Stimulated activated CD8-positive, alpha-beta memory T cell treated with anti-CD3 and anti-CD28 coated beads, Interleukin-15, amount 100 ng/mL, for 1 hour (primary cell): ENCODE results near the gene VPS35L.
"Not testable (repeated sequence)": the region's sequence is repeated elsewhere in the genome, so short reads cannot be mapped to it uniquely, and the experiment has no call there.

Source experiments
- DNase-seq: peaks from one replicate; pipeline ENCODE4 v3.0.0-alpha.2; 2020; ENCODE audit warnings: low read depth

Gene VPS35L

DNA sequence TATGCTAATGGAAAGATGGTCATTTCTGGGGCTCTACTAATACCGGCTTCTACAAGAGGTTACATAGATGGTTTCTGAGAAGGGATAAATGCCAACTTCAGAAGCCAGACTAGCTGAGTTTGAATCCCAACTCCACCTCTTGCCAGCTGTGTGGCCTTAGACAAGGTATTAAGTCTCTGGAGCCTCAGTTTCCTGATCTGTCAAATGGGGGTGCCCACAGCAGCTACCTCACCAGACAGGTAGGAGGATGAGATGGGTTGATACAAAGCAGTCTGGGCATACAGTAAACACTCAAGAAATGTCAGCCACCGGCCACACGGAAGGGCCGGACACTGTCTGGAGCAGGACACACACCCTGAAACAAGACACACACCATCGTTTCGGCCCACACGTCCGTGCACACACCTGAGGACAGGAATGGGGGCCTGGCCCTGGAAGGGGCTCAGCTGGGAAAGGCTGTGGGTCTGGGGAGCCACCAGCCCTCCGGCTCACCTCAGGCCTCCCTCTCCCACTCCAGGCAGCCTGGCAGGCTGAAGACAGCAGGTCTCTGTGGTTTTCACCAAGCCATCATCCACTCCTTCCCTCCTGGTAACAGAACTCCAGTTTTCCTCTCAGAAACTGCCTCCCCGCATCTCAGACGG, 157.0 kb downstream of the VPS35L start:
- DNase-seq: no peak

DNA sequence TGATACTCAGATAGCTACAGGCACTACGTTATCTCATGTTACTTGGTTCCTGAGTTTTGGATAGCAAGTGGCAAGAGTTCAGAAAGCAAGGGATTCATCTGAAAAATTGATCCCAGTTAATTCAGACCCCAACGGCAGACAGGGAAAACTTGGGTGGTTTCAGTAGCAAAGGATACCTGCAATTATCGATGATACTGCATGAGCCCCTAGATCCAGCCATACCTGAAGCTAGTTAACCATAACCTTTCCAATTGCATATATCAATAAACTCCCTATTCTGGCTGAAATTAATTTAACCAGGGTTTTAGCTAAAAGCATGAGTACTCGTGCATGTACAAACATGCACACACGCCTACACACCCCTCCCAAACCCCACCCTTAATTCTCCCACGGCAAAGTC, 158.2 kb downstream of the VPS35L start:
- DNase-seq: no peak

DNA sequence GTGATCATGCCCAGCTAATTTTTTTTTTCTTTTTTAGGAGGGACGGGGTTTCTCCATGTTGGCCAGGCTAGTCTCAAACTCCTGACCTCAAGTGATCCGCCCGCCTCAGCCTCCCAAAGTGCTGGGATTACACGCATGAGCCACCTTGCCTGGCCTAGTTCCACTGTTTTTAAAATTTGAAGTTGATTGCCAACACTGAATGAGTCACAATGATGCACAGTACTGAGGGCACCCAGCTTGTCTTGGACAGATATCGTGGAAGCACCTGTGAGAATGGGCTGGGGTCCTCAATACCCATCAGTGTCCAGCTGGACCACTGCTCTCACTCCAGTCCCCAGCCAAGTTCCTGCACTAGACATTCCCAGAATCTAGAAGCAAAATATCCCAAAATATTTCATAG, 160.1 kb downstream of the VPS35L start:
- no peak for DNase-seq

DNA sequence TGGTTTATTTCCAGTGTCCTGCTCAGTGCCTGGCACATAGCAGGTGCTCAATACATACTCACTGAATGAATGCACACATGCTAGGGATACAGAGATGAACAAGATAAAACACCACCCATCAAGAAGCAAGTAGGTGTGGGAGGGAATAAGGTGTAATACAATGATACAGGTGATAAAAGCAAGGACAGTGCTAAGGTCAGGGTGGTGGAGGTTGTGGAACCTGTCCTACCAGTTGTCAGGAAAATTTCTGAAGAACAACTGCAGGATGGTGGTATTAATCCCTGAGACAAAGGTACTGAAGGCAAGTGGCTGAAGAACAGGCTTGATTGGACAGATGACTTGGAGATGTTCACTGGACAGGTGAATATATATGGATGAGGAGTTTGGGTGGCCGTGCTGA, 160.7 kb downstream of the VPS35L start:
- DNase-seq: no peak

DNA sequence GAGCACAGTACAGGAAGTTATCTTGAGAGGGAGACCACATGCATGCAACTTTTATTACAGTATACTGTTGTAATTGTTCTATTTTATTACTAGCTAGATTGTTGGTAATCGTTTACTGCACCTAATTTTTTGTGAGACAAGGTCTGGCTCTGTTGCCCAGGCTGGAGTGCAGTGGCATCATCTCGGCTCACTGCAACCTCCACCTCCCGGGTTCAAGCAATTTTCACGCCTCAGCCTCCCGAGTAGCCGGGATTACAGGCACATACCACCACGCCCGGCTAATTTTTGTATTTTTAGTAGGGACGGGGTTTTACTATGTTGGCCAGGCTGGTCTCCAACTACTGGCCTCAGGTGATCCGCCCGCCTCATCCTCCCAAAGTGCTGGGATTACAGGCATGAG, 161.2 kb downstream of the VPS35L start:
- DNase-seq: not testable (repeated sequence)

DNA sequence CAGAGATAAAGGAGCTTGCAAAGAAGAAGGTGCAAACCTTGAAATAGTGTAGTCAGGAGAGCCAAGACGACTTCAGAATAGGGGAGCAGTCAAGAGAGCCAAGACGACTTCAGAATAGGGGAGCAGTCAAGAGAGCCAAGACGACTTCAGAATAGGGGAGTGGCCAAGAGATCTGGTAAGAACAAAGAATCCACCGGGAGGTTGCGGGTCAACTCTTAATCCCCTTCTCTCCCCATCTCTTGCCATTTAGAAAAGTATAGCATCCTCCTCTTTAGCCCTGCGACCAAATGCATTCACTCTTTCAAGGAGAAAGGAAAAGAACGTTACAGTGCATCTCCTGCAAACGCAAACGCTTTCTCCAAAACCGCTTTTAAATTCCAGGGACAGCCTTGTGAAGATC, 161.8 kb downstream of the VPS35L start:
- no peak for DNase-seq

DNA sequence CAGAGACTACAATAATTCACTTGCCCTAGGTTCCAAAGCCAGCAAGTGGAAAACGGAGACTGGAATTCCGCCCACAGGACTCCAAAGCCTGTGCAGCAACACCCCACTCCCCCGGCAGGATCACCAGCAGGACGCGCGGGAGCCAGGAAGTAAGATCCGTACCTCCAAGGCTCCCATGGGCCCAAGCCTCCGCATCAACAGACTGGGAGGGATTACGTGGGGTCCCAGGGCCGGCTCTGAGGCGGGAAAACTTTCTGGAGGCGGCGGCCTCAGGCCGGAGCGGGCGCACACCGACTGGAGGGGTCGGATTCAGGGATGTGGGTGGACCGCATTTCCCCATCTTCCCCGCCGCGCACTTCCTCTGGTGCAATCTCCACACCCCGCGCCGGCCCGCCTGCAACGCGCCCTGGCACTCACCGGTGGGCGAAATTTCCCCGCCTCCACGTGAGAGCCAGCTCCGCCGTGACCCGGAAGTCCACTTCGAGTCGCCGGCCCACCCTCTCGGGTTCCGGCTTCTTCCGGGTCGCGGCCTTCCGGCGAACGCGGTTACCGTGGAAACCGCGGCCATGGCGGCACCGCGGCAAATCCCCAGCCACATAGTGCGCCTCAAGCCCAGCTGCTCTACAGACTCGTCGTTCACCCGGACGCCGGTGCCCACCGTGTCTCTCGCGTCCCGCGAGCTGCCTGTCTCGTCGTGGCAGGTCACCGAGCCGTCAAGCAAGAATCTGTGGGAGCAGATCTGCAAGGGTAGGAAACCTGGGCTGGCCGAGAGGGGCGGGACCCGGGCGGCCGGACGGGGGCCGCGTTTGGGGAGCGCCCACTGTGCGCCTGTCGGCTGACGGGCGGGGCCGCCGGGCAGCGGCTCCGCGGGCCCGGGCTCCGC, 162.5 kb downstream of the VPS35L start, which contains the start of the genes IQCK and KNOP1:
IQCK (plus strand) TSS at position 531 of the 883 bp plus-strand sequence; CDS start at position 567, 36 bp downstream.
KNOP1 (minus strand) TSS at position 487 of the 883 bp plus-strand sequence. CDS start 3,192 bp downstream, outside the sequence.
- peak; percentile 72 for DNase-seq

DNA sequence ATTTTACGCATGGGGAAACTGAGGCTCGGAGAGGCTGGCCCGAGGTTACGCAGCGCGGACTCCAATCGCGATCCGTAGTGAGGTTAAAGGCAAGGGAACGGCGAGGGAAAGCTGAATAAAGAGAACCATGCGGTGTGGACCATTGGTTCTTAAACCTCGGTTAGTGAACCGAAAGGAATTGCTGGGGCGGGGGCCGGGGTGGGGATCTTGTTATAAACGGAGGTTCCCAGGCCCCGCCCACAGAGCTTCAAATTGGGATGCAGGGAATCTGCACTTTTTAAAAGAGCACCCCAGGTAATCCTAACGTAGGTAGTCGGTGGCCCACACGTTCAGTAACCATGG, 163.1 kb downstream of the VPS35L start:
- DNase-seq: no peak

DNA sequence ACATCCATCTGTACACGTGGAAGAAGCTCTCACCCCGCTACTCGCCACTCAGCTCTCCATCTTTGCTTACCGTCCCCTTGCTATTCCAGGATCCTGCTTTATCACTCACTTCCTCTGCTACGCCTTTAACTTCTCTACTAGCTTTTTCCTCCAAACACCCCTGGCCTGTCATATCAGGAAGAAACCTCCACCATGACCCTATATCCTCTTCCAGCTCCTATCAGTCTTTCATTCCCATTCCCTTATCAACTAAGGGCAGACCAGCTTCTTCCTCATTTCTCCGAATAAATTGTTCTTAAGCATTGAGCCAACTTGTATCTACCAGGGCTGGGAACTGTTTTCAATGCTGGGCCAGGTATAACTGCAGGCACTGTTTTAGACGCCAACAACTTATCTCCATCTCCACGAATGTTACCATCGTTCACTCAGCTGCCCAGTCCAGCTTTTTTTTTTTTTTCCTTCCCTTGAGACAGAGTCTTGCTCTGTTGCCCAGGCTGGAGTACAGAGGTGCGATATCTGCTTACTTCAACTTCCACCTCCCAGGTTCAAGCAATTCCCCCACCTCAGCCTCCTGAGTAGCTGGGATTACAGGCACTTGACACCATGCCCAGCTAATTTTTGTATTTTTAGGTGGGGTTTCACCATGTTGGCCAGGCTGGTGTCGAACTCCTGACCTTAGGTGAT, 166.9 kb downstream of the VPS35L start:
- no peak for DNase-seq

DNA sequence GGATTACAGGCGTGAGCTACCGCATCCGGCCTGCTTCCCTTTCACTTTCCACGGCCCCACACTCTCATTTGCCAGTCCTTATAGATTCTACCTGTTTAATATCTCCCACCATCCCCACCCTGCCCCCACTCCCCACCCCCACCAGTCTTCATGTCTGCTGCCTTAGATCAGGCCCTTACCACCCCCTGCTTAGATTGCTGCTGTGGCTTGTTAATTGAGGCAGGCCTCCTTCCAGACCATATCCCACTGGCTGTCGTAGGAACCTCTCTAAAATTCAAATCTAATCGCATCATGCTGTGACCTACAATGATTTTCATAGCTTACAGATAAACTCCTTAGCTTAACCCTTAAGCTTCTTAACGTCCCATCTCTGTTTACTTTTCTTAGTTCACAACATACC, 167.5 kb downstream of the VPS35L start:
- DNase-seq: no peak

DNA sequence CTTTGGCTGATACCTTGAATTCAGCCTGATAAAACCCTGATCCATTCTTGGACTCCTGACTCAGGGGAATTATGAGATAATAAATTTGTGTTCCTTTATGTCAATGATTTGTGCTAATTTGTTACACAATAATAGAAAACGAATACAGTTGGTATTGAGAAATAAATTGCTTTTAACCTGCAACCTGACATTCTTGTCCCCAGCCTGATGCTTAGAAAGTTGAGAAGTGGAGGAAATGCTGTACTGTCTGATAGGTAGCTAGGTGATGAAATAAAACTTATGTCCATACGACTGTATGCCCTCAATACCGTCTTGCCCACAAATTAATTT, 173.1 kb downstream of the VPS35L start:
- DNase-seq: no peak

DNA sequence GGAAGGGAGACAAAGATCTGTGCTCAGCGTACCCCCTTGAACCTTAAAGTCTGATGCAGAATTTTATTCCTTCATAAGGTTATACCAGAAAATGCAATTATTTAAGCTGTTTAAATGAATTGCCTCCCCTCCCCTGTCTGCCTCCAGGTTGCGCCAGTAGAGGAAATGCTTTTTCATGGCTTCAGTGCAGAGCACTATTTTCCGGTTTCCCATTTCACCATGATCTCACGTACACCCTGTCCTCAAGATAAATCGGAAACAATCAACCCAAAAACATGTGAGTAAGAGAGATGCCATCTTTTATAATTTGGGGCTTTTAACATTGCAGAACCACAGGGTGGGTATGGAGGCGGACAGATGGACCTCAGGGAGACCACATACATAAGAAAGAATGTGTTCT, 178.0 kb downstream of the VPS35L start:
- no peak for DNase-seq

DNA sequence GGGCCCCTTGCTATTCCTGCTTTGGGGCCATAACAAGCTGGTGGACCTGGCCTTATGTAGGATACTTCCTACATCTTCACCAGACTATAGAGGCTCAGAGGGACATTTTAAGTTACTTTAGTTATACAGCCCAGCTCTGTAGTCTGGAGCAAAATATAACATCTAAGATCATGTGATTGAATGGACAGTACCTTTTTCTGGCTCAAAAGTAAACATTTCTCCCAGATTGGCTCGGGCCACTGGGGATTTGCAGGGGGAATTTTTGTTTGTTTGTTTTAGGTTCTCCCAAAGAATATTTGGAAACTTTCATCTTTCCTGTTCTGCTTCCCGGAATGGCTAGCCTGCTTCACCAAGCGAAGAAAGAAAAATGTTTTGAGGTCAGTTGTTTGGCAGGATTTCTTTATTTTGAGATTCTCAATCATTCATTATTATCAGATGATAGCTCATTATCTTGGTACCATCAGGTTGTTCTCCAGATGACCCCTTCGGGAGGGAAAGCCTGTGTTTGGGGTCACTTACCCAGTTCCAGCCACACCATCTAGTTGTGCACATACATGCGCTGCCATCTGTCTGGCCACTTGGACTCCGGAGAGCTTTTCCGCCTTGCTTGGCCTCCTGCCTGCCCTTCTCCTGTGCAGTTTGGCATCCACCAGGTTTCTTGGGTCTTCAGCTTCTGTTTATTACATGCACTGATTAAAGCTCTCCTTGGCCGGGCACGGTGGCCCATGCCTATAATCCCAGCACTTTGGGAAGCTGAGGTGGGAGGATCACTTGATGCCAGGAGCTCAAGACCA, 179.8 kb downstream of the VPS35L start:
- no peak for DNase-seq

DNA sequence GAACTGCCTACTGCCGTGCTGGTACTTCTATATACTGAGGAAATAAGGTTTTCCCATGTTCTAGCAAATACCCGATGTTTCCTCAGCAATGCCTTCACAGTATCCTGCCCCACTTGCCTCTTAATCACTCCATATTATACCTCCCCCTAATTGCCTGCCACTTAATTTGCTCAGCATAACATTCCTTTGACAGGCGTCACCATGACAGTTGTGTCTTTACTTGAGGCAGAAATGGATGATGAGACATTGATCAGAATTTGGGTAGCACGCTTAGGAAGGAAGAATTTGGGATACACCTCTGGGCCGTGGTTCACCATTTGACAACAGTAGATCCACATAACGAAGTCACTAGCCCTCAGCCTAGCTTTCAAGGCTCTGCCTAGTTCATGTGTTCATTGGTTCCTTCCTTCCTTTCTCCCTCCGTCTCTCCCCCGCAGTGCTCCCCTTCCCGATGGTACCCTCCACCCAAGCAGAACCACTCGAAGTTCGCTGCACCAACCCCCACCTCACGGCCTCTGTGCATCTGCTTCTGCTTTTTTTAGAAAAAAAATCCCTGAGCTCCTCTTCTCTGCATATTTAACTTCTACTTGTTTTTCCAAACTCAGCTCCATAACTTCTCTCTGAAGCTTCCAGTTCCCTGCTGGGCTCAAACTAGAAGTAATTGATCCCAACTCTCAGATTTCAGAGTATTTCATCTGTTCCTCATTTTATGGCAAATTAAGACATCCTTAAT, 182.0 kb downstream of the VPS35L start:
- no peak for DNase-seq

DNA sequence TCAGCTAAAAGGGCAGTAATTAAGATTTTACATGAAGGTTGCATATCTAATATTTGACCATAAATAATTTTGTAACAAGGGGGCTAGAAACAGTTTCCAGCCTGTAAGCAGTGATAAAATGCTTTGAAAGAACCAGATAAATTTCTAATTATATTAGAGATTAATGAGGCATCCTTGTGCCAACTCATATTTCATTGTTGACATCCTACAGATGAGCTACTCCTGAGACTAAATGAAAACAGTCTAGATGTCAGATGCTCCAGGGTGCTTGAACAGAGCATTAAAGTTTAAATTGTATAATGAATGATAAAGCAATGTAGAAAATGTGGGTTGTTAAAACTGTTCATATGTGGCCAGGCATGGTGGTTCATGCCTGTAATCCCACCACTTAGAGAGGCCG, 185.9 kb downstream of the VPS35L start:
- no peak for DNase-seq

DNA sequence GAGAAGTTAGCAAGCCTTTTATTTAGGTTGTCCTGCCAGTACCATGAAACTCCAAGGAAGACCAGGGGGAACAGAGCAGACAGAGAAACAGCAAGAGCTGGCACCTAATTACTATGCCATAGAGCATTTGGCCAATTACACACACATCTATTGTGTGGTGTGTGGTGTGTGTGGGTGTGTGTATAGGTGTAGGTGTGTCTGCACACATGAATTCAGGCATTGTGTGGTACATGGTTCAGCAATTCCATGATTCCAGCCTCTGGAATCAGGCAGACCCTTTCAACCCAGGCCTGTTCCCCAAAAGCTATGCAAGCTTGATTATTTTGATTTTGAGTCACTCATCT, 188.3 kb downstream of the VPS35L start:
- DNase-seq: no peak

DNA sequence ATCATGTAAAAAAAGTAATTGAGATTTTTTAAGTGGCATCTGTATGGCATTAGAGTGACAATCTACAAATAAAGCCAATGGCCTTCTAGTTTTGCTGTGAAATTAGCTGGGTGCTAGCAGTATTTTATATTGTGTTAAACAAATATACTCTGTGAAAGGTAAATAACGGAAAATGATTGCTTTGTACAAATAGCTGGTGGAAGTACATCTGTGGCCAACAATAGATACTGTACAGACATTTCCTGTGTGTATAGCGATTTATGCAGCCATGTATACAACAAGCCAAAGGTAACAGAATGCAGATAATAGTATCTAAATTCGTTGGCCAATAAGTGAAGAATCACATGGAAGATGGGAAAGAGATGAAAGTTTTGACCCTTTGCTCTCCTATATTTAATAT, 189.2 kb downstream of the VPS35L start:
- no peak for DNase-seq

DNA sequence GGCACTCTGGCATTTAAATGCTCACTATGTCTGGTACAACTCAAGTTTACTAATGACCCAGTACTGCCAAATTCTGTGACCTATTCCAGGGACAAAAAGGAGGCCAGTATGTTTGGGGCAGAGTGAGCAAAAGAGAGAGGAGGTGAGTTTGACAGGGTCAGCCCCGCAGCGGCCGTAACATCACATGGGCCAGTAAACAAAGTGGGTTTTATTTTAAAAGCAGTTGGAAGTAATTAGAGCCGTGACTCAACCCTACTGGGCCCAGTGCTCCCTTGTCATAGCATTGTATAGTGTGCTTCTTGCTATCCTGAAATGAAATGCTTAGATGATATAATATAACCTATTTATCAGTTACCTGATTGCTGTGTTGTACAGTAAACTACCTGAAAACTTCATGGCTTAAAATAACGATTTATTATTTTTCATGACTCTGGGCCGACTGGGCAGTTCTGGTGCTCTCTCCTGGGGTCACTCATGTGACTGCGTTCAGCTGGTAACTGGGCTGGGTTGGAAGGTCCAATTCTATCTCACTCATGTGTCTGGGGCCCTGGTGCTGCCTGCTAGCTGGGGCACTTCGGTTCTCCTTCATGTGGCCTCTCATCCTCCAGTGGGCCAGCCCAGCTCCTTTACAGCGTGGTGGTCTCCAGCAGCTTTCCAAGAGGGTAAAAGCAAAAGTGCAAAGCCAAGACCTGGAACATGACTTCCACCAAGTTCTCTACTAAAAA, 189.9 kb downstream of the VPS35L start:
- no peak for DNase-seq

DNA sequence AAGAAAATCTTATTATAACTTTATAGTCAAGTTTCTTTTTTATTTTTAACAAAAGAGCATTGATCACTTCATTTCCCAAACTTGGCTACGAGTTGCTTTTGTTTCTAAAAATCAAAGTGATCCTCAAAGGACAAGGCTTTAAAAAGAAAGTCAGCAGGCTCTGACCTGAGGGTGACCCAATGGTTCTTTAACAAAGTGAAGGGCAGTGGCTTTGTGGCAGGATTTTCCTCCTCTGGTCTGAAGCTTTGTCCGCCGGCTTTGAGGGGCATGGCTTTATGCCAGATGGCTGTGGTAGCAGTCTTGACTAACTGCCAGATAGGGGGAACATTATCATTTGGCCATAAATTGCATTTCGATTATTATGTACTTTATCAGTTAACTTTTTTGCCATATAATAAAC, 191.1 kb downstream of the VPS35L start:
- no peak for DNase-seq

DNA sequence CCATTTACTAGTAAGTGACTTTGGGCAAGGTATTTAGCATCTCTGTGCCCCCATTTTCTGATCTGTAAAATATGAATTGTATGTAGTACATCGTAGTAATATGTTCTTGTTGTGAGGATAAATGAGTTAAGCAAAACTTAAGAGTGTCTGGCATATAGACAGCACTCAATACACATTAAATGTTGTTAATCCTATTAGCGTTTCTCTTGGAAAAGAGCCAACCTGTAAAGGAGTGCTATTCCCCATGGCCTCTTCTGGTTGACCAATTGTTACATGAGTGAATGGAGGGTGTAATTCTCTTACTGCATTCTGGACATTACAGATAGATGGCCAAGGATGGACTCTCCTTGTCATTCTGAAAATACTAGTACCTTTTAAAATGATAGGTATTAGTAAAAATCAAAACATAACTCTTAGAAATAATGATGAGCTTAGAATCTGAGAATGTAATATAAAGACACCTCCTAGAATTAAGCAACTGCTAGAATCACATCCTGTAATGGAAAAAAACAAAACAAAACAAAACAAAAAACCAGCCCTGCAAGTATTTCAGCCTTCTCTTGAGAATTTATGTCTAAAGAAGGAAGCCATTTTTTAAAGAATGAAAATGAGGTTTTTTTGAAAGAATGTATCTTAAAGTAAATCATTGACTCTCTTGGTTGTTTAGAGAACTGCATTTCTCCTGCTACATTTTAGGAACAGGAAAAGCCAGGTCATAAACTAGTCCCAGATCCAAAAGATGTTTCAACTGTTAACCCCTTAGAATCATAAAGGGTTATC, 193.1 kb downstream of the VPS35L start:
- DNase-seq: no peak
